ENCODE results near the gene POFUT2.
A peak's percentile ranks its signal among the peaks of the same experiment; 100 is the strongest.

The POFUT2 gene

DNA sequence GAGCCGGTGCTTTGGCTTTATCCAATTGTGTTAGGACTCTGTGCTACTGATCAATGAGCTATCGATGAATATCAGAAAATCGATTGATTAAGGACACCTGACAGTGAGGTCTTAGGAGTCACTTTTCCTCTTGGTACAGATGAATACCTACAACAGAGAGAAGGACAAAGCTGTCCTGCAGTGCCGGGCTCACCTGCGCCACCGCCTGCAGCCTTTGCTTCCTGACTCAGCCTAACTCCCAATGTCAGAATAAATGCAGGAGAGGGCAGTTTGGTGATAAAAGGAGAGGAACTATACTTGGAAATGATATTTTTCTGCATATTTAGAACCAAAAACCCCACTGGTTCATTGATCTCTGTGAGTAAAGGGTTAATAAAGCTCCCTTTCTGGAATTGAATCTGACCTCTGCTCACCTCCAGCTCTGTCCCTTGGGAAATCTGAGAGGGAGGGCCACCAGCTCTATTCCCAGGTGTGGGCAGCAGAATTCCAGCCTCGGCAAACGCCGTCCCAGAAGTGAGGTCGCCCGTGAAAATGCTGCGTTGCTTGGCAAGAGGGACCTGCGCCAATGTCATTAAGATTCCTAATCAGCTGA, 39.3 kb downstream of the POFUT2 start:
- DNase-seq (ENCODE audit: low read depth): no peak

DNA sequence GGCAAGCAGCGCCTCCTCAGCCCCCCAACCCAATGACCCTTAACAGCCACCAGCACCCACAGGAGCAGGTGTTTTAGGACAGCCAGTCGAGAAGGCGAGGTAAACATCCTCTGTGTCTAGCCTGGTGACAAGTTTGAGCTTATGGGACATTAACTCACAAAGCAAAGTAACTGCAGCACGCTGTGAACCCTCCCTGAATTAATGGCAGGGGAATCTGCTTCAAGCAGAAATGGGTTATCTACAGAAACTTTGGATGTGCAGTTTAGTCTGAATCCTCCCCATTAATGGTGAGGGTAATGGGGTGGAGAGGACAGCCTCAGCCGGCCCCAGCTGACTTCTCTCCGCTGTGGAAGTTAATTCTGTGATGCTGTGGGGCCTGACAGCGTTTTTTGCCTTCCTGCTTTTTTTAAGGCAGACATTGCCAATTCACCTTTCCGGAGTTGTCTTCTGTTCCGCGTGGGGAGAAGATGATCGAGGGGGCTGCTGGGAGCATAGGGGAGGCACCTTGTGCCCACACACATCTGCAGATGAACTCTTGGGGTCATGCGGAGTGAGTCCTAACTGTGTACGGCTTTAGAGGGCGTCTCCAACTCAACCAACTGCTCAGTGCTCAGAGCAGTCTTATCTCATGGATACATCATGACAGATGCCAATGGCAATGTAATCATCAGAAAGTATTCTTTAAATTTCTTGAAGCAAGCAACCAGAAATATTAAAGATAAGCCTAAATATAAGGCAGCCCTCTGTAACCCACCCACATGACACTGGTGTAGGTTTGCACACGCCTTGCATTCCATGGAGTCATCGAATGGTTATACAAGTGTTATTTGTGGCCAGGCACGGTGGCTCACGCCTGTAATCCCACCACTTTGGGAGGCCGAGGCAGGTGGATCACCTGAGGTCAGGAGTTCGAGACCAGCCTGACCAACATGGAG, 41.0 kb downstream of the POFUT2 start:
- DNase-seq (ENCODE audit: low read depth): no peak

DNA sequence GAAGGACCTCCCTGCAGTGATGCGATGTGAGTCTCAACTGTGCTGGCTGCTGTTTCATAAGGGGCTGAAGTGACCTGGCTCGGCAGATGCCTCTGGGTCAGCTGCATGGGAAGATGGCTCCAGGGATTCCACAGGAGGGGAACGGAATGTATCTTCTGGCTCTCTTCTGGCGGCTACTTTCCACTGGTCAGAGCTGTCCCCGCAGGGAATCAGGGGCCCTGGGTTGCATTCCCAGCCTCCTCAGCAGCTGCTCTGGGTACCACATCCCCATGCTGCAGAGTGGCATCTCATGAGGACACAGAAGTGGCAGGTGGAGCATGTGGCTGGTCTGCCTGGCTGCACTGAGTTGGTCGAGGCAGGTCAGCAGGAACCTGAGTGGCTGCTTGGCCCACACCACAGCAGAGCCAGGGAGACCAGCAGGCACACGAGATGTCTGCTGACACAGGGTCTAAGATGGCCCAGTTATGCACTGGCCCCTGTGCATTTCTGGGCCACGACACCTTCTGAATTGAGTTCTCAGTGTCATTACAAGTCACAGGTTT, 42.8 kb downstream of the POFUT2 start:
- no peak for DNase-seq (ENCODE audit: low read depth)

DNA sequence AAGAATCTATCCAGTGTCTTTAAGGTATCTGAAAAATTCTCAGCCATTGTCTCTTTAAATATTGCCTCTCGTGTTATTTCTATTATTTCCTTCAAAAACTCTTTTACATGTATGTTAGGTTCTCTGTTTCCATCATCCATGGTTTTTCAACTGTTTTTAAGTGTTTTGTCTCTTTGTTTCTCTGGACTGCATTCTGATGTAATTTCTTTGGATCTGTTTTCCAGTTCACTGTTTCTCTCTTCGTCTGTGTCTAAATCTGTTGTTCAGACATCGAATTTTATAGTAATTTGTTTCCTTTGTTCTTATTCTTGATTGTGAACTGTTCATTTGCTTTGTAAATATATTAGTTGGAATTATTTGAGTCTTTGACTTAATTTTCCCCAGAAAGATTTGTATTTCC, 44.1 kb downstream of the POFUT2 start:
- no peak for DNase-seq (ENCODE audit: low read depth)

GRCh38 chr21:45241357-45241756, 46.3 kb downstream of the POFUT2 start:
- DNase-seq (ENCODE audit: low read depth): no peak

GRCh38 chr21:45237401-45237800, 50.3 kb downstream of the POFUT2 start:
- DNase-seq (ENCODE audit: low read depth): no peak

DNA sequence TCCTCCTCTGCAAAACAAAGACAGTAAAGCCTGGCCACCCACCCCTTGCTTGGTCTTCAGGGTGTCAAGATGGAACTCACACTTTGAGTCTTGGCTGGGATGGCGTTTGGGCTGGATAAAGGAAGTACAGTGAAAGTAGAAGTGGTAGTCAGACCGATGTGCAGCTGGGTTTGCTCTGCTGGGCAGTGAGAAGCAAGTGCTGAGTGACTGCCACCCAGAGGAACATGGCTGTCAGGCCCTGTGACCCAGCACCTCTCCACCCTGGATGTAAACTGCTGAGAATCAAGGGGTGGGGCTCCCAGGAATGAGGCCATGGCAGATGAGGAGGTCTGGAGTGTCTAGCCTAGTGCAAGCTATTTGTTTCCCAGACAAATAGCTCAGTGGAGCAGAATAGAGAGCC, 51.2 kb downstream of the POFUT2 start:
- no peak for DNase-seq (ENCODE audit: low read depth)

DNA sequence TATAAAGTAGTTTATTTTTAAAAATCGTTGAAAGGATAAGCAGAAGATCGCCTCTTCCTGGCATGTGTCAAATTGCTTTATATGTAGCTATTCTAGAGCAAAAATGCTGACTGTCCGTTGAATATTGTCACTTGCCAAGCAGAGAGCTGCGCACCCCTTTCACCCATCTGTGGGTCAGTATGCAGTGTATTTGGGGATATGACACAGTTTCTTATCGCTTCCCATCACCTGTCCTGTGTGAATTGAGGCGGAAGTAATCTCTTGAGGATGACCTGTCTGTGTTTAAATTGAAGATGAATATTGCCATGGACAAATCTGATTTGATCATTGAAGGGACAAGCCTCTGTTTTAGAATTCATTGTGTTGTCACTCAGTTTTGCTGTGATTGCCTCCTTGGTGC, 52.2 kb downstream of the POFUT2 start:
- no peak for DNase-seq (ENCODE audit: low read depth)

DNA sequence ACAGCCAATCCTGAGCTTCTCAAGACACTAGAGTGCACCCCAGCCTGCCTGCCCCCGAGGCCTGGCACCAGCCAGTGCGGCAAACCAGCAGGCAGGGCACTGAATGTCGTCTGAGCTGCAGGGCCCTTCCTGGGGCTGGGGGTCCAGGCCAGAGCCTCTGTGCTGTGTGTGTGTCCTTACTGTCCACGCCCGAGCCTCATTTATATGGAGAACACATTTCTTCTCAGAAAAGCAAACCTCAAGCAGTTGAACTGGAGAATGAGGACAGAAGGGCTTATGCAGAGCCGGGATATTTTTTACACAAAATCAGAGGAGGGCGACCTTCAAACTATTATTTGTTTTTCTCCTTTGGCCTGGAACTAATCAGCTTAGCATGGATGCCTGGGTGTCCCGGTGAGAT, 52.7 kb downstream of the POFUT2 start:
- DNase-seq (ENCODE audit: low read depth): no peak

GRCh38 chr21:45234127-45234526, 53.6 kb downstream of the POFUT2 start:
- no peak for DNase-seq (ENCODE audit: low read depth)

DNA sequence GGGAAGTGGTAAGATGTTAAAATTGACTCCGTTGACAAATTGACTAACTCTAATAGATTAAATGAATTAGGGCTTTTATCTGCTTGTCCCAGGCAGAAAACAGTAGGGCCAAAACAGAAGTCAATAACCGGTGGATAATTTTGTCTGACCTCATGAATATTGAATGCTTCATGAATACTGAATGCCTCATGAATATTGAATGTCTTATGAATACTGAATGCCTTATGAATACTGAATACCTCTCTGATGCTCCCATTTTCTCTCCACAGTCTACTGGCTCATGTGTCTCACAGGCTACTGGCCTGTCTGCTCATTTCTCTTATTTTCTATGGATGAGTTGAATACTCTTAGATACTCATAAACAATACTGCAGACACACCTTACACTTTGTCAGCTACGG, 56.0 kb downstream of the POFUT2 start:
- DNase-seq (ENCODE audit: low read depth): no peak

DNA sequence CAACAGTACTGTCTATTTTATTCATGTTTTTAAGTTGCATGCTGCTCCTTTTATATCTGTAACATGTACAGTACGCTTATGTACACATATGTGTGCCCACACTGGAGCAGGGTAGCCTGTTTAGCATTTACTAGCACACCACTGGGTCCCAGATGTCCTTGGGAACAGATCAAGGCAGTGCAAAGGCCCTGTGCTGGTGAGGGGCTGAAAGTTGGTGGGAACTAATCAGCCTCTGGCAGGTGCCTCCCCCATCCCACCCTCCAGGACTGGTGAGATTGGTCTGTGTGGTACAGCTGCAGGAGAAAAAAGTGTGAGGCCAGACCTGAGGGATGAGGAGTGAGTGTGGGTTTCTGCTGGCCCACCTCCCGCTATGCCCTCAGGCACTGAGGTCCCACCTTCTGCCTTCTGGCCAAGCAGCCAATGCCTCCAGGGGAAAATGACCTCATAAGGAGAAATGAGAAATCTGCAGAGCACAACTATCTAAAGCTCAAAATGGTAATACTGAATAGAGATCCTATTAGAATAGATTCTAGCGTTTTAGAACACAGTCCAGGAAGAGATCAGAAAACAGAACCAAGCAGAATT, 58.9 kb downstream of the POFUT2 start:
- no peak for DNase-seq (ENCODE audit: low read depth)

DNA sequence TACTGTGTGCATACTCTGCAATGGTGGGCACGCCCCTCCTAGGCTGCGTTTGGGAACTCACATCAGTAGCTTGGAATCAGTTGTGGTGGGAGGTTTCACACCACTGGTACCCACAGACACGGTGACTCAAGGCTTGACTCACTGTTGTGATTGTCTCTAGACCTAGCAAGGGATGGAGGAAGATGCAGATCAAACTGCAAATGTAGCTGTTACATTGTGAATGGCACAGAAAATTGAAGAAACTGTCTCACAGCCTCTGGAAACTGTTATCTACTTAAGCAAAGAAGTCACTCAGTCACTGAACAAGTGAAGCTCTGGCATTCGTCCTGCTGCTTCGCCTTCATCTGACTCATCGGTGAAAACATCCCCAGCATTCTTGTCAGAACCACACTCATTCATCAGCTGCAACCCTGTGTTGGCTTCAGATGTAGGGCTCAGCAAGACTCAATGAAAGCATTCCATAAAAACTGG, 59.5 kb downstream of the POFUT2 start:
- DNase-seq (ENCODE audit: low read depth): peak; percentile 98

GRCh38 chr21:45227735-45228134, 60.0 kb downstream of the POFUT2 start:
- DNase-seq (ENCODE audit: low read depth): no peak

GRCh38 chr21:45226540-45227326, 61.0 kb downstream of the POFUT2 start:
- no peak for DNase-seq (ENCODE audit: low read depth)

- no peak for DNase-seq (ENCODE audit: low read depth)
These were observed 61.9 kb downstream of the POFUT2 start for GRCh38 chr21:45225741-45226327.

DNA sequence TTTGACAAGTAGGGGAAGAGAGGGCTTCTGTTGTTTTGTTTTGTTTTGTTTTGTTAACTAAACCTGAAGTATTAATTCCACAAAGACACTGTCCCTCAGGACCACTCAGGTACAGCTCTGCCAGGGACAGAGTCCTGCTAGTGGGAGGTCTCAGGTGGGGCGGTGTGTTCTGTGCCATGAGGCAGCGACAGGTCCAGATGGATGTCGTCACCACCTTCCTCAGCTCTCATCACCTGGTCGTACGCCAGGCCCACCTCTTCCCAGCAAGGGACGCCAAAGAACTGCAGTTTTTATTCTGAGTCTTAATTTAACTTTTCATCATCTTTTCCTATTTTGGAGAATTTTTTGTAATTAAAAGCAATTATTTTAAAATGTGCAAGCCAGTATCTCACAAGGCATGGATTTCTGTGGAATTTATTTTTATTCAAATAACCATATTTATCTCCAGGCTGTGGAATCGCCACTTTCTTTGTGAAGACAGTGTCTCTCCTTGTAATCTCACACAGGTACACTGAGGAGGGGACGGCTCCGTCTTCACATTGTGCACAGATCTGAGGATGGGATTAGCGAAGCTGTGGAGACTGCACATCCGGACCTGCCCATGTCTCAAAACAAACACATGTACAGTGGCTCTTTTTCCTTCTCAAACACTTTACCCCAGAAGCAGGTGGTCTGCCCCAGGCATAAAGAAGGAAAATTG, 62.5 kb downstream of the POFUT2 start:
- no peak for DNase-seq (ENCODE audit: low read depth)

- no peak for DNase-seq (ENCODE audit: low read depth)
These were observed 63.3 kb downstream of the POFUT2 start for GRCh38 chr21:45224189-45224938.

- no peak for DNase-seq (ENCODE audit: low read depth)
These were observed 64.2 kb downstream of the POFUT2 start for GRCh38 chr21:45223236-45224185.
